HG03025 (cell line): ENCODE measurements around the gene ACTL8.
"Not testable (repeated sequence)": the region's sequence is repeated elsewhere in the genome, so short reads cannot be mapped to it uniquely, and the experiment has no call there.

Experiments used
- ATAC-seq: cut with Tn5 transposase; IDR thresholded peaks from one replicate; pipeline ENCODE4 v1.9.1; 2021; ENCODE audit warnings: mild to moderate bottlenecking, moderate library complexity; ENCODE audit not compliant: unreplicated experiment, low FRiP score

Gene ACTL8

GRCh38 chr1:17734609-17735008 is 20.5 kb upstream of the ACTL8 start:
- ATAC-seq = no peak

- no peak for ATAC-seq
Observed at GRCh38 chr1:17735348-17735747, 19.8 kb upstream of the ACTL8 start.

GRCh38 chr1:17735793-17736192 is 19.3 kb upstream of the ACTL8 start:
- no peak for ATAC-seq

GRCh38 chr1:17736625-17737024 is 18.5 kb upstream of the ACTL8 start:
- no peak for ATAC-seq

GRCh38 chr1:17739050-17739449 is 16.1 kb upstream of the ACTL8 start:
- ATAC-seq = no peak

GRCh38 chr1:17741052-17741451 is 14.1 kb upstream of the ACTL8 start:
- no peak for ATAC-seq

GRCh38 chr1:17742583-17742982 is 12.6 kb upstream of the ACTL8 start:
- no peak for ATAC-seq

GRCh38 chr1:17743008-17743647 is 12.0 kb upstream of the ACTL8 start:
- no peak for ATAC-seq

- no peak for ATAC-seq
Observed at GRCh38 chr1:17743925-17744324, 11.2 kb upstream of the ACTL8 start.

- no peak for ATAC-seq
Observed at GRCh38 chr1:17744666-17745478, 10.3 kb upstream of the ACTL8 start.

GRCh38 chr1:17745479-17745955 is 9.6 kb upstream of the ACTL8 start:
- no peak for ATAC-seq

GRCh38 chr1:17746281-17746680 is 8.9 kb upstream of the ACTL8 start:
- ATAC-seq = not testable (repeated sequence)

- no peak for ATAC-seq
Observed at GRCh38 chr1:17746920-17747319, 8.2 kb upstream of the ACTL8 start.

- no peak for ATAC-seq
Observed at GRCh38 chr1:17750333-17750732, 4.8 kb upstream of the ACTL8 start.

- ATAC-seq = no peak
Observed at GRCh38 chr1:17752356-17752755, 2.8 kb upstream of the ACTL8 start.

- ATAC-seq = no peak
Observed at GRCh38 chr1:17757426-17757825, 2.3 kb downstream of the ACTL8 start.

- no peak for ATAC-seq
Observed at GRCh38 chr1:17759114-17759513, 4.0 kb downstream of the ACTL8 start.

- no peak for ATAC-seq
Observed at GRCh38 chr1:17762313-17762712, 7.2 kb downstream of the ACTL8 start.

GRCh38 chr1:17763417-17763816 is 8.3 kb downstream of the ACTL8 start:
- ATAC-seq = no peak

- ATAC-seq = no peak
Observed at GRCh38 chr1:17763995-17764394, 8.9 kb downstream of the ACTL8 start.

- no peak for ATAC-seq
Observed at GRCh38 chr1:17764591-17764990, 9.5 kb downstream of the ACTL8 start.
